Right kidney (tissue), 1 donor: ENCODE results near the gene CSF3R.
"Not testable (repeated sequence)": the region's sequence is repeated elsewhere in the genome, so short reads cannot be mapped to it uniquely, and the experiment has no call there.

Experiments used
- DNase-seq: peaks from one replicate; pipeline ENCODE4 v3.0.0-alpha.2; 2016

Gene CSF3R

GRCh38 chr1:36513676-36514473, 31.2 kb upstream of the CSF3R start:
- DNase-seq = no peak

- no peak for DNase-seq
Measured at GRCh38 chr1:36512842-36513241, 30.1 kb upstream of the CSF3R start.

GRCh38 chr1:36511804-36512798, 29.4 kb upstream of the CSF3R start:
- DNase-seq = no peak

GRCh38 chr1:36511220-36511619, 28.5 kb upstream of the CSF3R start:
- DNase-seq = not testable (repeated sequence)

- no peak for DNase-seq
Measured at GRCh38 chr1:36510418-36510817, 27.7 kb upstream of the CSF3R start.

- no peak for DNase-seq
Measured at GRCh38 chr1:36508257-36508656, 25.5 kb upstream of the CSF3R start.

GRCh38 chr1:36506276-36506920, 23.7 kb upstream of the CSF3R start:
- no peak for DNase-seq

GRCh38 chr1:36503733-36504132, 21.0 kb upstream of the CSF3R start:
- DNase-seq = no peak

GRCh38 chr1:36503159-36503558, 20.4 kb upstream of the CSF3R start:
- no peak for DNase-seq

GRCh38 chr1:36502616-36503015, 19.9 kb upstream of the CSF3R start:
- DNase-seq = no peak

GRCh38 chr1:36501911-36502310, 19.2 kb upstream of the CSF3R start:
- not testable (repeated sequence) for DNase-seq

GRCh38 chr1:36497207-36497606, 14.5 kb upstream of the CSF3R start:
- no peak for DNase-seq

- no peak for DNase-seq
Measured at GRCh38 chr1:36494971-36495370, 12.3 kb upstream of the CSF3R start.

GRCh38 chr1:36493524-36493923, 10.8 kb upstream of the CSF3R start:
- DNase-seq = no peak

GRCh38 chr1:36492491-36492890, 9.8 kb upstream of the CSF3R start:
- no peak for DNase-seq

GRCh38 chr1:36489258-36490051, 6.7 kb upstream of the CSF3R start:
- DNase-seq = not testable (repeated sequence)

- DNase-seq = no peak
Measured at GRCh38 chr1:36487906-36488305, 5.2 kb upstream of the CSF3R start.

- not testable (repeated sequence) for DNase-seq
Measured at GRCh38 chr1:36487336-36487725, 4.6 kb upstream of the CSF3R start.

GRCh38 chr1:36486439-36487335, 4.0 kb upstream of the CSF3R start:
- no peak for DNase-seq

- DNase-seq = no peak
Measured at GRCh38 chr1:36486093-36486438, 3.4 kb upstream of the CSF3R start.

- DNase-seq = no peak
Measured at GRCh38 chr1:36484099-36484498, 1.4 kb upstream of the CSF3R start.
